Caco-2 (cell line): ENCODE data around the gene NAPEPLD. TPM values are rescaled to one million over a fixed set of nuclear protein-coding genes. Genes with fewer than 3 reads are reported as not detected.

ENCODE experiments used
- BruUV-seq: library from RNA; stranded (reverse); fragments of 400-500 nt; replicated peaks from 2 replicates; lab custom pipeline; 2021; lab: Mats Ljungman, UMichigan
- CTCF ChIA-PET: fragments of 300-600 bp; sonication (Branson Sonifier 250); formaldehyde crosslinking; loops from one replicate; lab custom pipeline; 2022; ENCODE audit warnings: antibody characterized with exemption; lab: Charles Lee
- POLR2A ChIA-PET: fragments of 300-600 bp; sonication (Branson Sonifier 250); formaldehyde crosslinking; loops from one replicate; lab custom pipeline; 2022; ENCODE audit warnings: antibody characterized with exemption; lab: Charles Lee
- DNase-seq, 2 experiments: peaks; one replicate each; pipeline versions ENCODE4 v3.0.0 to v3.0.0-alpha.2; 2020 to 2022
- H3K27me3 ChIP-seq: replicated peaks from 2 replicates; pipeline ENCODE4 v1.6.0; 2011; ENCODE audit warnings: low read length; ENCODE audit not compliant: control insufficient read depth, insufficient read depth
- H3K36me3 ChIP-seq: 2 replicates; pipeline ENCODE4 v1.5.1; 2011; ENCODE audit warnings: low read length; ENCODE audit not compliant: control insufficient read depth, insufficient read depth
- H3K4me1 ChIP-seq: fragments of 250-450 bp; sonication (Bioruptor Pico); 2 replicates; pipeline ENCODE4 v1.5.1; 2020; ENCODE audit warnings: mild to moderate bottlenecking
- H3K4me3 ChIP-seq: 2 replicates; pipeline ENCODE4 v1.5.1; 2011; ENCODE audit warnings: low read depth, mild to moderate bottlenecking, control low read depth, low read length
- H3K9me3 ChIP-seq: fragments of 250-450 bp; sonication (Bioruptor Pico); 2 replicates; pipeline ENCODE4 v1.5.1; 2020; ENCODE audit warnings: mild to moderate bottlenecking, moderate library complexity
- H3K27ac Mint-ChIP-seq: one replicate; pipeline ENCODE4 v1.8.0; 2022; ENCODE audit warnings: mixed read lengths; ENCODE audit not compliant: unreplicated experiment
- H3K27me3 Mint-ChIP-seq: one replicate; pipeline ENCODE4 v1.8.0; 2022; ENCODE audit warnings: mixed read lengths; ENCODE audit not compliant: insufficient read depth, unreplicated experiment
- H3K36me3 Mint-ChIP-seq: one replicate; pipeline ENCODE4 v1.8.0; 2022; ENCODE audit warnings: mild to moderate bottlenecking, mixed read lengths; ENCODE audit not compliant: insufficient read depth, unreplicated experiment
- H3K4me1 Mint-ChIP-seq: one replicate; pipeline ENCODE4 v1.8.0; 2022; ENCODE audit warnings: low read depth, mixed read lengths; ENCODE audit not compliant: unreplicated experiment
- H3K4me3 Mint-ChIP-seq: one replicate; pipeline ENCODE4 v1.8.0; 2022; ENCODE audit warnings: mild to moderate bottlenecking, moderate library complexity, mixed read lengths; ENCODE audit not compliant: unreplicated experiment
- H3K9me3 Mint-ChIP-seq: one replicate; pipeline ENCODE4 v1.8.0; 2022; ENCODE audit warnings: mixed read lengths; ENCODE audit not compliant: unreplicated experiment
- intact Hi-C: fragments of 100-400 bp; cut with micrococcal nuclease; formaldehyde crosslinking; loops from one replicate; pipeline ENCODE4 v1.10.0; 2022; ENCODE audit not compliant: unreplicated experiment
- total RNA-seq: library from RNA; stranded (reverse); gene quantifications from 2 replicates; pipeline ENCODE4 v1.2.3, GENCODE V29; 2022
- TF ChIP-seq, protein P1 (sequence below), 2 experiments: fragments of 200-600 bp in 1 of 2; IDR thresholded peaks; 1 replicate in 1 of 2; 2 replicates in 1 of 2; pipeline versions ENCODE4 v1.5.1 to v1.8.0; 2011 to 2022; ENCODE audit warnings: antibody characterized with exemption in 1 of 2, control low read depth in 1 of 2, inconsistent platforms in 1 of 2, low read depth in 1 of 2, low read length in 1 of 2, mild to moderate bottlenecking in 1 of 2, moderate library complexity in 1 of 2; ENCODE audit not compliant: insufficient read depth in 1 of 2, severe bottlenecking in 1 of 2, unreplicated experiment in 1 of 2

Gene NAPEPLD
- total RNA-seq, 1 experiment from 2014 or later = 16.9 TPM

GRCh38 chr7:103121641-103122040 lies 27.3 kb downstream of the NAPEPLD start:
- Histone ChIP-seq H3K36me3 (no peaks in the 10 kb centered on the region; the same call in 1 of the 2 replicates), H3K4me3 (no peak overlapping the region), H3K9me3 (no peaks in the 10 kb centered on the region), H3K27me3 (no peaks in the 10 kb centered on the region), H3K4me1 (peaks cover 7% of the 10 kb centered on the region)
- DNase-seq = no peak
- intact Hi-C loops = no loop called here
- H3K27ac Mint-ChIP-seq = no peak overlapping the region
- no peaks in the 10 kb centered on the region for H3K27me3 Mint-ChIP-seq
- no peak overlapping the region for H3K4me3 Mint-ChIP-seq
- H3K4me1 Mint-ChIP-seq = no peaks in the 10 kb centered on the region
- no peaks in the 10 kb centered on the region for H3K9me3 Mint-ChIP-seq
- H3K36me3 Mint-ChIP-seq = peaks cover 5% of the 10 kb centered on the region
- POLR2A ChIA-PET = no interaction called here
- TF ChIP-seq, protein P1, sequence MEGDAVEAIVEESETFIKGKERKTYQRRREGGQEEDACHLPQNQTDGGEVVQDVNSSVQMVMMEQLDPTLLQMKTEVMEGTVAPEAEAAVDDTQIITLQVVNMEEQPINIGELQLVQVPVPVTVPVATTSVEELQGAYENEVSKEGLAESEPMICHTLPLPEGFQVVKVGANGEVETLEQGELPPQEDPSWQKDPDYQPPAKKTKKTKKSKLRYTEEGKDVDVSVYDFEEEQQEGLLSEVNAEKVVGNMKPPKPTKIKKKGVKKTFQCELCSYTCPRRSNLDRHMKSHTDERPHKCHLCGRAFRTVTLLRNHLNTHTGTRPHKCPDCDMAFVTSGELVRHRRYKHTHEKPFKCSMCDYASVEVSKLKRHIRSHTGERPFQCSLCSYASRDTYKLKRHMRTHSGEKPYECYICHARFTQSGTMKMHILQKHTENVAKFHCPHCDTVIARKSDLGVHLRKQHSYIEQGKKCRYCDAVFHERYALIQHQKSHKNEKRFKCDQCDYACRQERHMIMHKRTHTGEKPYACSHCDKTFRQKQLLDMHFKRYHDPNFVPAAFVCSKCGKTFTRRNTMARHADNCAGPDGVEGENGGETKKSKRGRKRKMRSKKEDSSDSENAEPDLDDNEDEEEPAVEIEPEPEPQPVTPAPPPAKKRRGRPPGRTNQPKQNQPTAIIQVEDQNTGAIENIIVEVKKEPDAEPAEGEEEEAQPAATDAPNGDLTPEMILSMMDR (IDR thresholded peaks at IDR 0.05; ENCODE audit: insufficient read depth in 1 of 2, low read depth in 1 of 2, low read length in 1 of 2, severe bottlenecking in 1 of 2, unreplicated experiment in 1 of 2) = no peak
- CTCF ChIA-PET = no interaction called here
- no TSS peak for BruUV-seq

- ChIA-PET POLR2A (no interaction called here), CTCF (no interaction called here)
- H3K4me3 Mint-ChIP-seq = no peak overlapping the region
- Histone ChIP-seq H3K36me3 (no peaks in the 10 kb centered on the region), H3K27me3 (no peaks in the 10 kb centered on the region), H3K4me1 (peaks cover 7% of the 10 kb centered on the region), H3K4me3 (no peak overlapping the region), H3K9me3 (no peaks in the 10 kb centered on the region)
- no peaks in the 10 kb centered on the region for H3K9me3 Mint-ChIP-seq
- intact Hi-C loops = no loop called here
- no peaks in the 10 kb centered on the region for H3K27me3 Mint-ChIP-seq
- DNase-seq = no peak
- H3K36me3 Mint-ChIP-seq = peaks cover 5% of the 10 kb centered on the region
- TF ChIP-seq, protein P1 (IDR thresholded peaks at IDR 0.05; ENCODE audit: insufficient read depth in 1 of 2, low read depth in 1 of 2, low read length in 1 of 2, severe bottlenecking in 1 of 2, unreplicated experiment in 1 of 2) = no peak
- no peaks in the 10 kb centered on the region for H3K4me1 Mint-ChIP-seq
- H3K27ac Mint-ChIP-seq = no peak overlapping the region
- no TSS peak for BruUV-seq
These were observed 28.5 kb downstream of the NAPEPLD start for GRCh38 chr7:103120362-103120761.

GRCh38 chr7:103119791-103120291 lies 29.1 kb downstream of the NAPEPLD start:
- CTCF ChIA-PET = no interaction called here
- Histone ChIP-seq H3K36me3 (no peaks in the 10 kb centered on the region), H3K4me3 (no peak overlapping the region), H3K9me3 (no peaks in the 10 kb centered on the region), H3K27me3 (no peaks in the 10 kb centered on the region), H3K4me1 (peaks cover 5% of the 10 kb centered on the region)
- DNase-seq = no peak
- peaks cover 5% of the 10 kb centered on the region for H3K36me3 Mint-ChIP-seq
- TF ChIP-seq, protein P1 (IDR thresholded peaks at IDR 0.05; ENCODE audit: insufficient read depth in 1 of 2, low read depth in 1 of 2, low read length in 1 of 2, severe bottlenecking in 1 of 2, unreplicated experiment in 1 of 2) = no peak
- no peaks in the 10 kb centered on the region for H3K9me3 Mint-ChIP-seq
- POLR2A ChIA-PET = no interaction called here
- BruUV-seq = no TSS peak
- no peaks in the 10 kb centered on the region for H3K4me1 Mint-ChIP-seq
- no peak overlapping the region for H3K27ac Mint-ChIP-seq
- no peak overlapping the region for H3K4me3 Mint-ChIP-seq
- intact Hi-C loops = no loop called here
- no peaks in the 10 kb centered on the region for H3K27me3 Mint-ChIP-seq
